Stomach (tissue), 4 donors: Measurements from ENCODE around the gene MYOZ3.

Experiments used
- CTCF ChIP-seq, 7 experiments: fragments of 450-650 bp in 4 of 7; fragments of 200-600 bp in 3 of 7; sonication (generic) in 3 of 7; IDR thresholded peaks; one replicate each; pipeline ENCODE4 v1.5.1; 2016 to 2019; ENCODE audit warnings: antibody characterized with exemption in 7 of 7, control low read depth in 2 of 7, mild to moderate bottlenecking in 1 of 7
- EP300 ChIP-seq: sonication (generic); formaldehyde crosslinking; IDR thresholded peaks from one replicate; pipeline ENCODE4 v1.6.1; 2017; ENCODE audit warnings: antibody characterized with exemption
- POLR2A ChIP-seq, 4 donors: fragments of 450-650 bp; IDR thresholded peaks; one replicate each; pipeline ENCODE4 v1.6.1; 2016; ENCODE audit warnings: antibody characterized with exemption in 4 of 4, control low read depth in 2 of 4, mild to moderate bottlenecking in 1 of 4, moderate library complexity in 1 of 4

- TF ChIP-seq CTCF (IDR thresholded peaks at IDR 0.05) (no peak), POLR2A (IDR thresholded peaks at IDR 0.05) (no peak), EP300 (no peak)
Observed at GRCh38 chr5:150690760-150691159, 29.7 kb downstream of the MYOZ3 start.
